AG10803 (cell line): Measurements from ENCODE around the gene SOBP.

ENCODE experiments used
- DNase-seq: peaks from one replicate; pipeline ENCODE4 v3.0.0; 2010; ENCODE audit warnings: low read depth
- H3K4me3 ChIP-seq: 2 replicates; pipeline ENCODE4 v1.5.1; 2011; ENCODE audit warnings: mild to moderate bottlenecking, low read length, control low read depth
- TF ChIP-seq, protein P1 (sequence below): conservative IDR thresholded peaks from 2 replicates; pipeline ENCODE4 v1.5.1; 2011; ENCODE audit warnings: mild to moderate bottlenecking, low read length, control low read depth, inconsistent platforms

Gene SOBP

DNA sequence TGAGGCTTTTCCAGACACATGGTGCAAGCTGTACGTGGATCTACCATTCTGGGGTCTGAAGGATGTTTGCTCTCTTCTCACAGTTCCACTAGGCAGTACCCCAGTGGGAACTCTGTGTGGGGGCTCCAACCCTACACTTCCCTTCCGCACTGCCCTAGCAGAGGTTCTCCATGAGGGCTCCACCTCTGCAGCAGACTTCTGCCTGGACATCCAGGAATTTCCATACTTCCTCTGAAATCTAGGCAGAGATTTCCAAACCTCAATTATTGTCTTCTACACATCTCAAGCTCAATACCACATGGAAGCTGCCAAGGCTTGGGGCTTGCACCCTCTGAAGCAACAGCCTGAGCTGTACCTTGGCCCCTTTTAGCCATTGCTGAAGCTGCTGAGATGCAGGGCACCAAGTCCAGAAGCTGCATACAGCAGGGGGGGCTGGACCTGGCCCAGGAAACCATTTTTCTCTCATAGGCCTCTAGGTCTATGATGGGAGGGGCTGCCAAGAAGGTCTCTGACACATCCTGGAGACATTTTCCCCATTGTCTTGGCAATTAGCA is 42.2 kb upstream of the SOBP start:
- TF ChIP-seq, protein P1, sequence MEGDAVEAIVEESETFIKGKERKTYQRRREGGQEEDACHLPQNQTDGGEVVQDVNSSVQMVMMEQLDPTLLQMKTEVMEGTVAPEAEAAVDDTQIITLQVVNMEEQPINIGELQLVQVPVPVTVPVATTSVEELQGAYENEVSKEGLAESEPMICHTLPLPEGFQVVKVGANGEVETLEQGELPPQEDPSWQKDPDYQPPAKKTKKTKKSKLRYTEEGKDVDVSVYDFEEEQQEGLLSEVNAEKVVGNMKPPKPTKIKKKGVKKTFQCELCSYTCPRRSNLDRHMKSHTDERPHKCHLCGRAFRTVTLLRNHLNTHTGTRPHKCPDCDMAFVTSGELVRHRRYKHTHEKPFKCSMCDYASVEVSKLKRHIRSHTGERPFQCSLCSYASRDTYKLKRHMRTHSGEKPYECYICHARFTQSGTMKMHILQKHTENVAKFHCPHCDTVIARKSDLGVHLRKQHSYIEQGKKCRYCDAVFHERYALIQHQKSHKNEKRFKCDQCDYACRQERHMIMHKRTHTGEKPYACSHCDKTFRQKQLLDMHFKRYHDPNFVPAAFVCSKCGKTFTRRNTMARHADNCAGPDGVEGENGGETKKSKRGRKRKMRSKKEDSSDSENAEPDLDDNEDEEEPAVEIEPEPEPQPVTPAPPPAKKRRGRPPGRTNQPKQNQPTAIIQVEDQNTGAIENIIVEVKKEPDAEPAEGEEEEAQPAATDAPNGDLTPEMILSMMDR: no peak
- DNase-seq: no peak
- no peak overlapping the region for H3K4me3 ChIP-seq

- H3K4me3 ChIP-seq: no peak overlapping the region
- DNase-seq: no peak
- TF ChIP-seq, protein P1: no peak
These were observed 41.1 kb upstream of the SOBP start for GRCh38 chr6:107448776-107449175.

- H3K4me3 ChIP-seq: peak overlapping the region; percentile 100
- TF ChIP-seq, protein P1: no peak
- DNase-seq: peak; percentile 15
These were observed 31.1 kb upstream of the SOBP start for GRCh38 chr6:107458672-107459282.

GRCh38 chr6:107459283-107460082 is 30.4 kb upstream of the SOBP start, which contains the start of gene PDSS2:
PDSS2 (minus strand) TSS chr6:107459564; CDS start chr6:107459285, 279 bp downstream.
- peak within 1 kb of the TSS; percentile 100 for H3K4me3 ChIP-seq
- TF ChIP-seq, protein P1: peak; percentile 63
- peak; percentile 98 for DNase-seq

GRCh38 chr6:107460083-107460631 is 29.8 kb upstream of the SOBP start:
- no peak for DNase-seq
- H3K4me3 ChIP-seq: peak overlapping the region; percentile 100
- TF ChIP-seq, protein P1: no peak

- TF ChIP-seq, protein P1: no peak
- DNase-seq: no peak
- no peak overlapping the region for H3K4me3 ChIP-seq
These were observed 23.9 kb upstream of the SOBP start for GRCh38 chr6:107466062-107466461.
